ENCODE data around the gene TM9SF4.

TM9SF4 gene

DNA sequence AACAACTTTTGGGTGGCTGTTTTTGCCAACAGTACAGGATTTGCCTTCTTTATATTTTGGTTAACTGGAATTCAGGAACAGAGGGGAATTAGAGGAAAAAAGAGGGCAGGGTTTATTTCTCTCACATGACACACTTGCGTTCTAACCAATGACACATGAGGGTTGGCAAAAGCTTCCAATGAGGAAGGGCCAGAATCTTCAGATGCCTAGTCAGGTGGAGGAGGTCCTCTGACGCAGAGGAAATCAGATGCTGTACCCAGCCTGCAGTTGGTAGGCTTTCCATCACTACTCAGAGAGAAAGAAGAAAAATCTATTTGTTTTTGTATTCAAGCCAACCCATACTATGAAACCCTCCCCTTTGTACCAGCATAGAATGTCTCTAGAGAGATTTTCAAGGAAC, 20.8 kb downstream of the TM9SF4 start:
- DNase-seq: no peak

DNA sequence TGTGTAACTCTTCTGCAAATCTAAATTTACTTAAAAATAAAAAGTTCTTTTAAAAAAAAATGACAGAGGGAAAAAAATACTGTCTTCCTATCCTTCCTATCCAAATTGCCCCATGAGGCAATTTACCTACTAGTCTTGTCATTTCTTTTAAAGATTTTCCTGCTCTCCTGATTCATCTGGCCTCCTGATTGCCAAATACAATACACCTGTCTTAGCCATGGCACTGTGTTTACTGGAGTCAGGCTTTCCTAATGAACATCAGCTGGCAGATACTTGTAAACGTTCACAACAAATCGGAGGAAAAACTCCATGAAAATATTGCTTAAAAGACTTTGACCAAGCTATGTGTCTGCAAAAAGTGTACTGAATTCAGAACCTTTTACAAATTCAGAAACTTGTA, 21.5 kb downstream of the TM9SF4 start:
- DNase-seq: no peak

DNA sequence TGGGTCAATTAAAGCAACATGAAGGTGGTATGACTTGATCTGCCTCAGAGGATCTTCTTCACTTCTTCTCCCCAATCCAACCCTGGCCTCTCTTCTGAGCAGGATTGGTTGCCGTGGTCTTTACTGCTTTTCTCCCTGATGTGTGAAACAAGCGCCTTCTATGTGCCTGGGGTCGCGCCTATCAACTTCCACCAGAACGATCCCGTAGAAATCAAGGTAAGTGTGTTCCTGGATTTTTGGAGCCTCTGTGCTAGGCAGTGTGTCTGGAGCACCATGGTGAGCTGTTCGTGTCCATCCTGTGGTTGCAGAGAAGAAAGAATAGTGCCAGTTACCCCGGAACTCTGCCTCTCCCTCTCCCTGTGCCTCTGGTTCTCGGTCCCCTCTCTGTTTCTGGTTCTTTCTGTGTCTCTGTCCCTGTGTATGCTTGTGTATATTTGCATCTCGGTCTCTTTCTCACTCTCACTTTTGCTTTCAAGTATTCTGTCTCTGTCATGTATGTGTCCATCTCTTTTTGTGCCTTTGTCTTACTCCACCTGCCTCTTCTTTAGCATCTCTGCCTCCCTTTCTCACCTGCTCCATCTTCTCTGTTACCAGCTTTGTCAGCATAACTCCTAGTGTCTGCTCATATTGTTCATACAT, 23.5 kb downstream of the TM9SF4 start:
- DNase-seq: no peak

DNA sequence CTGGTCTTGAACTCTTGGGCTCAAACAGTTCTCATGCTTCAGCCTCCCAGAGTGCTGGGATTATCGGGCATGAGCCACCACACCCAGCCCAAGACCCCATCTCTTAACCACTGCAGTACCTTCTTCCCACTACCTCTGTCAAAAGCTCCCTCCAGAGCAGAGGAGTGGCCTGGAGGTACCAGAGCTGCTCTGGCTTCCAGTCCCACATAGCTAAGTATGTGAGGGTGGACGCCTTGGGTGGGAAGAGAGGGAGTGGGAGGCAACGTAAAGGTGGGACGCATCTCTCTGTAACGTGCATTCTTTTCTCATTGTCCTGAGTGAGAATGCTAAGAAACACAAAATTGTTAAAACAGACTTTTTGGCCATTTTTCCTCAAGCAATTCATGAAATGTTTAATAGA, 24.5 kb downstream of the TM9SF4 start:
- DNase-seq: no peak

DNA sequence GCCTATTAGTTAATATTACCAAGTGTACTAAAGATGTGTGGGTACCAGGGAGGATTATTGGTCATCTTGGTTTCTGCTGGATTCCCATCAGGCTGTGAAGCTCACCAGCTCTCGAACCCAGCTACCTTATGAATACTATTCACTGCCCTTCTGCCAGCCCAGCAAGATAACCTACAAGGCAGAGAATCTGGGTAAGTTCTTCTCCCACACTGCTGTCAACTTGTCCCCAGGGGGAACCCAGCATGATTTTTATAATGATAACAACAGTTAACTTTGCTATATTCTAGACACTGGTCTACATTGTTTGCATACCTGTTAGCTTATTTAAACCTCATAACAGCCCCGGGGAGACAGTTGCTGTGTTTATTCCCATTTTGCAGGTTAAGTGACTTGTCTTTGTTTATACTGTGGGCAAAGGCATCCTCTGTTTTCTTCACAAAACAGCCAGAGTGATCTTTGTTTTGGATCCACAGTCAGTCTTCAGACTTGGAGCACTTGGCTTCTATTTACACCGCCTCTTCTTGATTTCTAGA, 26.5 kb downstream of the TM9SF4 start:
- no peak for DNase-seq

DNA sequence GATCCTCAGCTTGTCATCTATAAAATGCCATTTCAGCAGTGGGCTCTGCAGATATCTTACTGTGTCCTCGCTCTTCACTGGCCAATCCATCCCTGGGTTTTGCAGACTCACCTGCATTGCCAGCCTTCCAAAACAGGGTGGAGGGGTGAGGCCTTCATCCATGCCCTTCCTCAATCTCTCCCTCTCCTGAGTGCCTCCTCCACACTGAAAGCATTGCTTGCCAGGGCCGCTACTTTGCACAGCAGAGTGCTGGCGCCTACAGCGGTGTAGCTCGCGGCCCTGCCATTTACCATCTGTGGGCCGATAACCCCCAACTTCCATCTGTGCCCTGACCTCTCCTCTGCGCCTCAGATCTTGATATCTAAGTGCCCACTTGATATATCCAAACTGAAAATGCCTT, 29.4 kb downstream of the TM9SF4 start:
- no peak for DNase-seq

DNA sequence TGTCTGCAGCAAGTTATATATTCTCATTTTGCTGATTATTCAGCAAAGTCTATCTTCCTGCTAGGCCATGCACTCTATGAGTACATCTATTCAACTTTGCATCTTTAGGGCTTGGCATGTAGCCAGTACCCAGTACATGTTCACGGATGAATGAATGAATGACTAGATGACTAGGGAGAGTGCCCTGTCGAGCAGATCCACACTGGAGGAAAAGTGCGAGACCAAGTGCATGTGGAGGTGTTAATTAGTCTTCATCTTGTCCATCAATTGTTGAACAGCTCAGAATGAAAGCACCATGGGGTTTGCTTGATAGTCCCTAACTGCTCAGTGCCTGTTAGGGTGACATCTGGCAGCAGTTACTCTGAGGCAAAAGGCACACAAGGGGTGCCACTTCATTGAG, 30.4 kb downstream of the TM9SF4 start:
- DNase-seq: no peak

DNA sequence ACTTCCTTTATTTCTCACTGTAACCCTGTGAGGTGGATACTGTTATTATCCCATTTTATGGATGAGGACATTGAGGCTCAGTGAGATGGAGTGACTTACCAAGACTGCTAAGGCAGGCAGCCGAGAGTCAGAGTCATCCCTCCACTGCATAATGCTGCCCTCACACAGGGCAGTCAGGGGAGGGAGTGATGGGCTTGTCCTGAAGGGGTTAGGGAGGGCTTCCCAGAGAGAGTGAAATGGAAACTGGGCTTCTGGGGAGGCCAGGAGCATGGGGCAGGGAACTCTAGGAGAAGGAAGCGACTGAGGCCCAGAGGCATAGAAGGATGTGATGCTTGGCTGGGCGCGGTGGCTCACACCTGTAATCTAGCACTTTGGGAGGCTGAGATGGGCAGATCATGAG, 31.1 kb downstream of the TM9SF4 start:
- no peak for DNase-seq

DNA sequence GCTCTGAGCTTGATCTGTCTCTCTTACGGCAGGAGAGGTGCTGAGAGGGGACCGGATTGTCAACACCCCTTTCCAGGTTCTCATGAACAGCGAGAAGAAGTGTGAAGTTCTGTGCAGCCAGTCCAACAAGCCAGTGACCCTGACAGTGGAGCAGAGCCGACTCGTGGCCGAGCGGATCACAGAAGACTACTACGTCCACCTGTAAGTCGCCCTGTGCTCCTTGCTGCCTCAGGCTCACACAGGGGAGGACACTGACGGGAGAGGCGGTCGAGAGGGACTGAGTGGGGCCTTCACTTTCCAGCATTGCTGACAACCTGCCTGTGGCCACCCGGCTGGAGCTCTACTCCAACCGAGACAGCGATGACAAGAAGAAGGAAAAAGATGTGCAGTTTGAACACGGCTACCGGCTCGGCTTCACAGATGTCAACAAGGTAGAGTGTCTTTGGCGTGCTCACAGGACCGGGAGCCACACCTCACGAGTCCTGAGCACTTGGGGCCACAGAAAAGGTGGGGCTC, 32.0 kb downstream of the TM9SF4 start:
- DNase-seq: no peak

DNA sequence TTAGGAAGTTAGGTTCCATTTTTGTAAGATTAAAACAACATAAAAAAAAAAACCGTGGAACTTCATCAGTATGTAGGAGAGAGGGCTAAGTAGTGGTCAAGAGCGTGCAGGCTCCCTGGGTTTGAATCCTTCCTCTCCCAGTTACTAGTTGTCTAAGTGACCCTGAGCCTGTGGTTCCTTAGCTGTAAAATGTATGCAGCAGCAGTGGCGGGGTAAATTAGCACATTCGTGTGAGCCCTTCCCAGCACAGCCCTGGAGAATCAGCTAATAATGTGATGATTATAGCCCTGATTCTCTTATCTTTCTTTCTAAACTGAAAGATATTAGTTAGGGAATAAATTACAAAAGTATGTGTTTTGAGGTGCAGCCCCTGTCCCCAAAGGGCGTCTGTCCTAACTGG, 32.6 kb downstream of the TM9SF4 start:
- DNase-seq: no peak

DNA sequence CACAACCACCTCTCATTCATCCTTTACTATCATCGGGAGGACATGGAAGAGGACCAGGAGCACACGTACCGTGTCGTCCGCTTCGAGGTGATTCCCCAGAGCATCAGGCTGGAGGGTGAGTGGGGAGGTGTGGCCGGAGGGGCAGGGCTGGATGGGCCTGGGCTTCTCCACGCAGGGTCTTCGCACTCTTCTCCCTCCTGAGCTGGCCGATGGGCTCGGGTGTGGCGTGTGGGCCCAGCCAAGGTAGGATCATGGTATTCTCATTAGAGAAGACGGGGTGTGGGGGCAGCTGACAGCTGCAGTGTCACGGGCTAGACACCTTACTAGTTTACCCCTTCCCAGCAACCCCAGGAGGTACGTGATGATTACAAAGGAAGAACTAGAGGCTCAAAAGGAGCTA, 33.5 kb downstream of the TM9SF4 start:
- no peak for DNase-seq

DNA sequence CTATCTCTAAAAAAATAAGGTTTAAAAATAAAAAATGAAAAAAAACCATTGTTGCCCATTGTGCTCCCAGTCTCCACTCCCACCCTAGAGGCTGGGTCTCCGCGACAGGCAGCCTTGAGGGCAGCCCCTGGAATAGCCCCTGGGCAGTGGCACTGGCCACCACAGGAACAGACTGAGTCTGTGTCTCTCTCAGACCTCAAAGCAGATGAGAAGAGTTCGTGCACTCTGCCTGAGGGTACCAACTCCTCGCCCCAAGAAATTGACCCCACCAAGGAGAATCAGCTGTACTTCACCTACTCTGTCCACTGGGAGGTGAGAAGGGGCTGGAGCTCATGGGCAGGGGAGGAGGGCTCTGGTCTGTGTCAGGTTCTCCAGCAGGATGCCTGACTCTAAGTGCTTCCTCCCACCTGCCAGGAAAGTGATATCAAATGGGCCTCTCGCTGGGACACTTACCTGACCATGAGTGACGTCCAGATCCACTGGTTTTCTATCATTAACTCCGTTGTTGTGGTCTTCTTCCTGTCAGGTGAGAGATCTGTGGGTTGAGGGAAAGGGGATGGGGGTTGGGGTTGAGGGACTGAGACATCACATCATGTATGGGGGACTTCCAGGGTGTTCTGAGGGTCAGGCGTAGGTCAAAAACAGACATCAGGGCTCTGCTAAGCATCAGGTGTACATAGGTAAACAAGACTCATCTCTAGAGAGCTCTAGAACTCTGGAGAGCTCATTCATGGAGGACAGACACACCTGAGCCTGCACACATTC, 35.6 kb downstream of the TM9SF4 start:
- no peak for DNase-seq

DNA sequence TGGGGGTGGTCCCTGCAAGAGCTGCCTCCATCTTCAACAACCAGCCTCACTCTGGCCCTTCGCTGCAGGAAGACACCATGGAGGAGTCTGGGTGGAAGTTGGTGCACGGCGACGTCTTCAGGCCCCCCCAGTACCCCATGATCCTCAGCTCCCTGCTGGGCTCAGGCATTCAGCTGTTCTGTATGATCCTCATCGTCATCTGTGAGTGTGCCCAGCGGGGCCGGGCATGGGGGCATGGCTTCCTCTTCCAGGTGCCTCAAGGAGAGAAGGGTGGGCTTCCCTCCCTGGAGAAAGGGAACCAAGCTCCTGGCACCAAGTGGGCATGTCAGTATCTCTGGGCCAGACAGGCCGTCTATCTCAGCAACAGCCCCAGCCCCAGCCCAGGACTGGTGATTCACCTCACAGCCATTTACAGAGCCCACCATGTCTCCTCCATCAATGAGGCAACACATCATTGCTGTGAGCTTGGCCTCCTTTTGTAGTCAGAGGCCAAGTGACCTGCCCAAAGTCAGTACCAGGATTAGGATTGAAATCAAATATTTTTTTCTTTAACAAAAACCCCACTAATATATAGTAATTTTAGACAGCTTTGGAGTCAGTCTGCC, 40.2 kb downstream of the TM9SF4 start:
- no peak for DNase-seq

DNA sequence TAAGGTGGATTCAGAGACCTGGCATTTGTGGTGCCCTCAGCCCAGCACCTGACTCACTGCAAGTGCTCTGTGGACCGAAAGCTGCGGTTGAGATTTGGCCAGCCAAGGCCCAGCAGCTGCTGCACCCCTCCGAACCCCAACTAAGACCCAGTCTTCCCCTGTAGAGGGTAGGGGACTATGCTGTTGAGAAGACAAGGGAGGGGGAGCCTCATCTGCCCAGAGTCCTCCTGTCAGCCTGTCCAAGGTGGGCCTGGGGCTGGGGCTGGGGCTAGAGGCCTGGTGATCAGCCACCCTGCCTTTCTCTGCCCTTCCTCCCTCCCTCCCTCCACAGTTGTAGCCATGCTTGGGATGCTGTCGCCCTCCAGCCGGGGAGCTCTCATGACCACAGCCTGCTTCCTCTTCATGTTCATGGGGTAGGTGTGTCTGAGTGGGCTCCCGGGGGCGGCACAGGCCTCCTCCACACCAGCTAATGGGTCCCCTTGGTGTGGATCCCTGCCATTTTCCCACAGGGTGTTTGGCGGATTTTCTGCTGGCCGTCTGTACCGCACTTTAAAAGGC, 40.9 kb downstream of the TM9SF4 start:
- no peak for DNase-seq

DNA sequence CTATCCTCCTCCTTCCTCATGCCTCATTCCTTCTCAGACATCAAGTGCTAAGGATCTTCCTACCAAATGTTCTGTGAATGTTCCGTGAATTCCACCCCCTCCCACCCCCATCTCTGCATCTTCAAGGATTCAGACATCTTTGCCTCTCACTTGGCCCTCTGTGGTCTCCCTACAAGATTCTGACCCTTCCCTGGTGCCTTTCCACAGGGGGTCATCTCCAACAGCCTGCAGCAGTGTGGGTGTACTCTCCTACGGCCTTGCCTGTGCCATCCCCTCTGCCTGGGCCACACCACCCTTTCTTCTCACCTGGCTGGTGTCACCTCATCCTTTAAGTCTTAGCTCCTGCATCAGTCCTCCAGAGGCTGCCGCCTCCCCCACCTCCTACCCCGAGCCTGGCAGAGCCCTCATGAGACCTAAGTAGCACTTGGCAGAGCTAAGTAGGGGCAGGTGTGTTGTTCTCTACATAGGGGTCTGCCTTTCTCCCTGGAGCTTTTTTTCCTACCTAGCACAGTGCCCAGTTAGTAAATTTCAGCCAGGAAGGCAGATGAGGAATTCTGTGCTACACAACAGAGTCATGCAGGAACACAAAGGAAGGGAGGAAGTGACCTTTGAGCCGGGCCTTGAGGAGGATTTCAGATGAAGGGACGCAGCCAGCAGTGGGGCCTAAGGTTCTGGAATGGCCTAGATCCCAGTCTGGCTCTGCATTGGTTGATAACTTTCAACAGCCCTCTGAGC, 43.1 kb downstream of the TM9SF4 start:
- no peak for DNase-seq

DNA sequence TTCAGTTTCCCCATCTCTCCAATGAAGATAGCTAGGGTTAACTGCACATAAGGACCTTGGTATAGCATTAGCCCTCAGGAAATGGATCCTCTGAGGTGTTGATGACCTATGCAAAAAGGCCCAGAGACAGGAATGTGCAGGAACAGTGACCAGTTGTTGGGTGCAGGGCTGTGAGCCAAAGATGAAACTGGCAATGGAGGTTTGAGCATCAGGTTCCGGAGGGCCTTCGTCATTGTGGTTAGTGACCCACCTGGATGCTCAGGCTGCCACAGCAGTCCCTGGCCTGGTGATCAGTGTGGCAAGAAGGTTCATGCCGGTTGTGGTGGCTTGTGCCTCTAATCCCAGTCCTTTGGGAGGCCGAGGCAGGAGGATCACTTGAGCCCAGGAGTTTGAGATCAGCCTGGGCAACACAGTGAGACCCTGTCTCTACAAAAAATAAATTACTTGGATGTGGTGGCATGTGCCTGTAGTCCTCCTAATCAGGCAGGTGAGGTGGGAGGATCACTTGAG, 43.7 kb downstream of the TM9SF4 start:
- DNase-seq: no peak

DNA sequence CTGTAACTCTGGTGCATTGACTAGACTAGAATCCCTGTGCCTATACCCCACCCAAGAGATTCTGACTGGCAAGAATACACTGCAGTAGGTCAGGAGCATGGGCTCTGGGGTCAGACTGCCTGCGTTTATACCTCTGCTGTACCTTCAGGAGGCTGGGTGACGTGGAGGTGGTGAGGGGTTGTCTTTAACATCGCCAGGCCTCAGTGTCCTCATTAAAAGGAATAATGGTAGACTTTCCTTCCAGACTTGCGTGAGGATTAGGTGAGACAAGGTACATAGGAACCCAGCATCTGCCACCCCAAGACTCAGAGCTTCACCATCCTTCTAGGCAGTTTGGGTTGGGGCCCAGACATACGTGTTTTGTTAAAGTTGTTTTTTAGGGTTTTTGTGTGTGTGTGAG, 44.3 kb downstream of the TM9SF4 start:
- DNase-seq: no peak

DNA sequence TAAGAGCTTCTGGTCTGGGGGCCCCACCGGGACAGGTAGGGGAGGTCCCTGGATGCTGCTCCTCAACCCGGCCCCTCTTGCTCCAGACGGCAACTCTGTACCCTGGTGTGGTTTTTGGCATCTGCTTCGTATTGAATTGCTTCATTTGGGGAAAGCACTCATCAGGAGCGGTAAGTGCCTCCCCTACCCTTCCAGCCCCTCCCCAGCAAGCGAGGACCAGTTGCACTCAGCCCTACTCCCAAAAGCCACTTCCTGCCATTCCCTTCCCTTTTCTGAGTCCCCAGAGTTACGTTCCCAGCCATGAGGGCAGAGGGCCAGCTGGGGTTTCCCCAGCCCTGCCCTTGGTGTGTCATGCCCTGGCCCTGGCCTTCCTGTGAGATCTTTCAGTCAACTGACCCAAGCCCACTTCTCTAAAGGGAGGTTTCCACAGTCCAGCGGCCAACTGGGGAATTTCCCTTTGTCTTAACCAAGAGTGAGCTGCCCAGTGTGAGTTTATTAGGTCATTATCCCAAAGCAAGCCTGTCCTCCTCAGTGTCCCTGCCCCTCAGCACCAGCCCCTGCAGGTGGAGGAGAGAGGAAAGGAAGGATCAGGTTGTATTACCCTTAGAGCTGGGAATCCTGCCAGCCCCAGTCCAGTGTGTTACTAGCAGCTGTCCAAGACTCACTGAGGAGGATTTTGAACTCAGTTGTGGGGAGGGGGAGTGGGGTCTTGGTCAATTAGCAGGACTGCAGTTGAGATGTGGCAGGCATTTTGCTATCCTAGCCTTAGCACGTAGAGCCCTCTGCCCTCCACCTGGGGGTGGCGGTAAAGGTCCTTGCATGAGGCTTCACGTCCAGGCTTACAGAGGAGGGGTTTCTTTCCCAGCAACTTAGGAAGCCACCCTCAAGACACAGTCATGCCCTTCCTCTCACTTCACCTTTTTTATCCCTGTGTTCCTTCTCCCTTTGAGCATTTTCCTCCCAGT, 45.8 kb downstream of the TM9SF4 start:
- no peak for DNase-seq

DNA sequence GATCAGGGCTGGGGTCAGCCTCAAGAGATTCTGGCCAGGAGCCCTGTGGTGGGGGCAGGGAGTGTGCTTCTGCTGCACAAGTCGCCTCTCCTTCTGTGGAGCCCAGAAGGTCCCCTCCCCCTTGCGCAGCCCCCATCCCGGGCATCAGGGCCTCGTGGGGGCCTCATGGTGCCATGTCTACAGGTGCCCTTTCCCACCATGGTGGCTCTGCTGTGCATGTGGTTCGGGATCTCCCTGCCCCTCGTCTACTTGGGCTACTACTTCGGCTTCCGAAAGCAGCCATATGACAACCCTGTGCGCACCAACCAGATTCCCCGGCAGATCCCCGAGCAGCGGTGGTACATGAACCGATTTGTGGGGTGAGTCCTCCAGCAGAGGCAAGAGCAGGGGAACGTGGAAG, 48.1 kb downstream of the TM9SF4 start:
- DNase-seq: no peak

DNA sequence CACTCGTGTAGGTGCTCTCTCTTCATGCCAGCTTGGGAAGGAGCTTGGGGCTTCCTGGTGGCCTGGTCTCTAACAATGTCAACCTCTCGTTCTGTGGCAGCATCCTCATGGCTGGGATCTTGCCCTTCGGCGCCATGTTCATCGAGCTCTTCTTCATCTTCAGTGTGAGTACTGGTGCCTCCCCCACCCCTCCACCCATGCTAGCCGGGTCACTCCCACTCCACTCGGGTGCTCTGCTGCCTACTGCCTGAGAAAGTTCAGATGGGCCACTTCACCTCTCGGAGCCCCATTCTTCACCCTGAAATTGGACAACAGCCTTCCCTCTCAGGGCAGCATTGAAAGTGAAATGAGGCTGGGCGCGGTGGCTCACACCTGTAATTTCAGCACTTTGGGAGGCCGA, 48.8 kb downstream of the TM9SF4 start:
- DNase-seq: no peak

DNA sequence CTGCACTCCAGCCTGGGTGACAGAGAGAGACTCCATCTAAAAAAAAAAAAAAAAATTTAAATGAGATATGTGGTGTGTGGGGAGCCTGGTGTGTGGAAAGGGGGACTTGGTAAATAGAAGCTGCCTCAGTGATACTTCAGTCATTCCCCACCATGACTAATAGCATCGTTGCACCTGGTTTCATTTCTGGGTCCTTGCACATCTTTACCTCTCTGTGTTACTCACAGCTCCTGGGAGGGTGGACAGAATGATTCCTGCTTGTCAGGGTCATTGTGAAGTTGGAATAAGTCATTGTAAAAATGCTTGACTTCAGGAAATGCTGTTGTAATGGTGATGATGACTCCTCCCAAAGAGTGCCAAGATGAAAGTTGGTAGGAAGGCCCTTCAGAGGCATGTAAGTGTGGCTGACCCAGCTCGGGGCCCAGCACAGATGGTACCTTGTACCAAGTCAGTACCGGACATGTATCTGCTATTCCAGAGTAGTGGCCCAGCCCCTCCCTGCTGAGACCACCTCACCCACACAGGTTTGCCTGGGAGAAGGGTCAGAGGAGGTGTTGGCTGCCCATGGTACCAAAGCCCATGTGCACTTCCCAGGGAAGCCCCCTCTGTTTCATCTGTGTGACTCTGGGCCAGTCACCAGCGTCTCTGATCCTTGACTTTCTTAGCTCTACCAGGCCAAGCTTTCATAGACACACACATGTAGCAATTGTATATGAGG, 49.6 kb downstream of the TM9SF4 start:
- DNase-seq: no peak
